Measurements from ENCODE around the gene ULBP2.
"Not testable (repeated sequence)": the region's sequence is repeated elsewhere in the genome, so short reads cannot be mapped to it uniquely, and the experiment has no call there.

DNA sequence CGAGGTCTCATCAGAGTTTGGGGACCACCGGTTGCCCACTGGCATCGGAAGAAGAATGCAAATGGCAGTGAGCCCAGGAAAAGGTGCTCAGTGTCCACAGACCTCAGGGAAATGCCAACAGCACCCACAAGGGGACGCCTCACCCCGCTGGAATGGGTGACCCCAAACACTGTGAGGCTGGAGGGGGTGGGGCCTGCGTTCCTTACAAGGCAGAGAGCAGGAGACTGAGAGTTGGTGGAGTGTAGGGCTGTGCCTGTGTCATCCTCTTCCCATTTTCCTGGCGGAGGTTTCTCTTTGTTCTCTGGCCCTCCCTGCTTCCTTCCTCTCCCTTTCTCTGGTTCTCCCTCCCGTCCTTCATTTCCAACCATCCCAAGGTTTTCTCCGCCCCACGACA lies 12.1 kb downstream of the ULBP2 start:
- TF ChIP-seq EZH2 (IDR thresholded peaks at IDR 0.05; ENCODE audit: borderline replicate concordance, low read depth, low read length, poor library complexity, severe bottlenecking): not testable (repeated sequence)
- TF ChIP-seq, protein P1, sequence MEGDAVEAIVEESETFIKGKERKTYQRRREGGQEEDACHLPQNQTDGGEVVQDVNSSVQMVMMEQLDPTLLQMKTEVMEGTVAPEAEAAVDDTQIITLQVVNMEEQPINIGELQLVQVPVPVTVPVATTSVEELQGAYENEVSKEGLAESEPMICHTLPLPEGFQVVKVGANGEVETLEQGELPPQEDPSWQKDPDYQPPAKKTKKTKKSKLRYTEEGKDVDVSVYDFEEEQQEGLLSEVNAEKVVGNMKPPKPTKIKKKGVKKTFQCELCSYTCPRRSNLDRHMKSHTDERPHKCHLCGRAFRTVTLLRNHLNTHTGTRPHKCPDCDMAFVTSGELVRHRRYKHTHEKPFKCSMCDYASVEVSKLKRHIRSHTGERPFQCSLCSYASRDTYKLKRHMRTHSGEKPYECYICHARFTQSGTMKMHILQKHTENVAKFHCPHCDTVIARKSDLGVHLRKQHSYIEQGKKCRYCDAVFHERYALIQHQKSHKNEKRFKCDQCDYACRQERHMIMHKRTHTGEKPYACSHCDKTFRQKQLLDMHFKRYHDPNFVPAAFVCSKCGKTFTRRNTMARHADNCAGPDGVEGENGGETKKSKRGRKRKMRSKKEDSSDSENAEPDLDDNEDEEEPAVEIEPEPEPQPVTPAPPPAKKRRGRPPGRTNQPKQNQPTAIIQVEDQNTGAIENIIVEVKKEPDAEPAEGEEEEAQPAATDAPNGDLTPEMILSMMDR (conservative IDR thresholded peaks at IDR 0.05; ENCODE audit: low read depth, low read length): 0 out of 2 replicates have a peak, but pooled peaks have one; percentile 9
